GM12878 (cell line): Measurements from ENCODE around the gene MSH2. TPM values are rescaled to one million over a fixed set of nuclear protein-coding genes. Genes with fewer than 3 reads are reported as not detected.

Experiments used
- ATAC-seq: fragments of 200-7000 bp; cut with Tn5 transposase; 3 replicates; pipeline ENCODE4 v1.9.1; 2020; ENCODE audit warnings: mild to moderate bottlenecking, moderate library complexity
- BruUV-seq: library from RNA; stranded (reverse); fragments of 400-500 nt; replicated peaks from 2 replicates; lab custom pipeline; 2021; lab: Mats Ljungman, UMichigan
- CTCF ChIA-PET: fragments of 300-600 bp; sonication (Branson Sonifier 250); formaldehyde crosslinking; extraction: SDS; loops from one replicate; lab custom pipeline; 2021; ENCODE audit warnings: inconsistent platforms; lab: Yijun Ruan, JAX
- POLR2A ChIA-PET: fragments of 350-600 bp; formaldehyde crosslinking; extraction: SDS; loops from one replicate; lab custom pipeline; 2021; ENCODE audit warnings: inconsistent platforms; lab: Charles Lee
- RAD21 ChIA-PET: fragments of 300-600 bp; sonication (Branson Sonifier 250); formaldehyde crosslinking; loops from one replicate; lab custom pipeline; 2023; ENCODE audit warnings: antibody characterized with exemption; ENCODE audit not compliant: unreplicated experiment; lab: Charles Lee
- SMC1A ChIA-PET: fragments of 300-600 bp; sonication (Branson Sonifier 250); formaldehyde crosslinking; loops from one replicate; lab custom pipeline; 2023; ENCODE audit not compliant: unreplicated experiment, uncharacterized antibody; lab: Charles Lee
- DNase-seq: peaks from one replicate; pipeline ENCODE4 v3.0.0-alpha.2; 2011; ENCODE audit warnings: low read depth, low spot score
- FAIRE-seq: peaks from 3 replicates; lab custom pipeline; 2011; peaks lifted over from hg19 to GRCh38; lab: Jason Lieb, UNC
- H2AFZ ChIP-seq: 2 replicates; pipeline ENCODE4 v1.6.0; 2011; ENCODE audit warnings: low read depth, low read length, control low read depth; ENCODE audit not compliant: control insufficient read depth
- H3K27ac ChIP-seq: 2 replicates; pipeline ENCODE4 v1.5.1; 2011; ENCODE audit warnings: control low read depth; ENCODE audit not compliant: control insufficient read depth, insufficient read depth
- H3K27me3 ChIP-seq, 2 experiments: replicated peaks in 1 of 2; 2 replicates each; pipeline versions ENCODE4 v1.6.0 to v1.6.1; 2011; ENCODE audit warnings: low read length in 1 of 2; ENCODE audit not compliant: control insufficient read depth in 2 of 2, insufficient read depth in 2 of 2
- H3K36me3 ChIP-seq, 2 experiments: 2 replicates each; pipeline ENCODE4 v1.5.1; 2011; ENCODE audit warnings: low read length in 1 of 2; ENCODE audit not compliant: control insufficient read depth in 2 of 2, insufficient read depth in 2 of 2
- H3K4me1 ChIP-seq: 2 replicates; pipeline ENCODE4 v1.6.1; 2011; ENCODE audit warnings: mild to moderate bottlenecking, low read length, moderate library complexity, mixed read lengths; ENCODE audit not compliant: control insufficient read depth, insufficient read depth
- H3K4me2 ChIP-seq: 2 replicates; pipeline ENCODE4 v1.6.0; 2011; ENCODE audit warnings: control low read depth; ENCODE audit not compliant: control insufficient read depth, insufficient read depth
- H3K4me3 ChIP-seq: fragments of 200-600 bp; sonication (generic); 2 replicates; pipeline ENCODE4 v1.5.1; 2016
- H3K79me2 ChIP-seq: 2 replicates; pipeline ENCODE4 v1.6.0; 2011; ENCODE audit warnings: low read length; ENCODE audit not compliant: control insufficient read depth, insufficient read depth
- H3K9ac ChIP-seq: 2 replicates; pipeline ENCODE4 v1.8.0; 2011; ENCODE audit warnings: low read length, control low read depth, mixed read lengths; ENCODE audit not compliant: control insufficient read depth, insufficient read depth
- H3K9me3 ChIP-seq: replicated peaks from 3 replicates; pipeline ENCODE4 v1.5.1; 2011; ENCODE audit warnings: mild to moderate bottlenecking, low read length; ENCODE audit not compliant: control insufficient read depth, insufficient read depth
- H4K20me1 ChIP-seq: 2 replicates; pipeline ENCODE4 v1.6.0; 2011; ENCODE audit not compliant: control insufficient read depth, insufficient read depth
- EGR1 ChIP-seq, 2 experiments: IDR thresholded peaks; 1 replicate in 1 of 2; 2 replicates in 1 of 2; pipeline ENCODE4 v1.6.1; 2011 to 2012; ENCODE audit warnings: low read depth in 2 of 2, low read length in 2 of 2, borderline replicate concordance in 1 of 2, mild to moderate bottlenecking in 1 of 2, moderate library complexity in 1 of 2
- MEF2B ChIP-seq: fragments of 450-650 bp; IDR thresholded peaks from 2 replicates; pipeline ENCODE4 v1.6.1; 2018; ENCODE audit warnings: mild to moderate bottlenecking, moderate library complexity; ENCODE audit not compliant: partially characterized antibody, poor library complexity, severe bottlenecking
- PAX5 ChIP-seq: IDR thresholded peaks from 2 replicates; pipeline ENCODE4 v1.6.1; 2011; ENCODE audit warnings: low read depth, low read length, borderline replicate concordance
- RAD51 ChIP-seq: fragments of 450-650 bp; IDR thresholded peaks from 2 replicates; pipeline ENCODE4 v1.6.1; 2016; ENCODE audit warnings: moderate library complexity, mild to moderate bottlenecking, inconsistent platforms
- ZNF274 ChIP-seq: IDR thresholded peaks from one replicate; pipeline ENCODE4 v1.8.0; 2011; ENCODE audit not compliant: insufficient read length, insufficient read depth
- ZNF622 ChIP-seq: fragments of 450-650 bp; IDR thresholded peaks from 2 replicates; pipeline ENCODE4 v1.6.1; 2017; ENCODE audit warnings: mild to moderate bottlenecking, inconsistent platforms
- WGBS: methylation state at CpG from one replicate; pipeline ENCODE4 v1.1.6; 2016; ENCODE audit warnings: low lambda C conversion rate; ENCODE audit not compliant: insufficient replicate concordance, insufficient coverage; ENCODE audit errors: missing lambda C conversion rate; 5-methylcytosine and 5-hydroxymethylcytosine counted together
- in situ Hi-C: fragments of 300-500 bp; cut with MboI; formaldehyde crosslinking; loops from 9 replicates; pipeline ENCODE4 v1.14.3; 2018; ENCODE audit warnings: mixed read lengths
- intact Hi-C: fragments of 100-400 bp; cut with micrococcal nuclease; formaldehyde crosslinking; loops from one replicate; pipeline ENCODE4 v1.14.2; 2022; ENCODE audit not compliant: unreplicated experiment
- polyA plus RNA-seq, 11 experiments: library from polyadenylated mRNA; depleted of rRNA in 4 of 11; unstranded in 6 of 11; stranded (reverse) in 5 of 11; fragments of >200 nt; fragmentation: Nextera tagmentation in 4 of 11; fragmentation: Illumina TruSeq in 1 of 11; extraction: Ambion mirVana in 4 of 11; extraction: Trizol in 1 of 11; gene quantifications; 1 replicate in 1 of 11; 2 replicates in 10 of 11; pipeline versions ENCODE4 v1.2.1 to v1.2.3, GENCODE V29; 2011 to 2016; ENCODE audit warnings: inconsistent platforms in 2 of 11, missing spikeins in 2 of 11, low read depth in 1 of 11
- total RNA-seq, 4 experiments: library from RNA; depleted of rRNA in 3 of 4; stranded (reverse); fragments of >200 nt in 3 of 4; fragmentation: Illumina TruSeq in 1 of 4; extraction: Trizol in 1 of 4; gene quantifications; 2 replicates each; pipeline versions ENCODE4 v1.2.1 to v1.2.3, GENCODE V29; 2013 to 2021

The MSH2 gene
- total and polyA plus RNA-seq, 10 of the 15 experiments (the other 5 are each of a cell fraction or from before 2014, with no cell fraction given) = 24.3 to 94.4 (median 55.5) TPM

DNA sequence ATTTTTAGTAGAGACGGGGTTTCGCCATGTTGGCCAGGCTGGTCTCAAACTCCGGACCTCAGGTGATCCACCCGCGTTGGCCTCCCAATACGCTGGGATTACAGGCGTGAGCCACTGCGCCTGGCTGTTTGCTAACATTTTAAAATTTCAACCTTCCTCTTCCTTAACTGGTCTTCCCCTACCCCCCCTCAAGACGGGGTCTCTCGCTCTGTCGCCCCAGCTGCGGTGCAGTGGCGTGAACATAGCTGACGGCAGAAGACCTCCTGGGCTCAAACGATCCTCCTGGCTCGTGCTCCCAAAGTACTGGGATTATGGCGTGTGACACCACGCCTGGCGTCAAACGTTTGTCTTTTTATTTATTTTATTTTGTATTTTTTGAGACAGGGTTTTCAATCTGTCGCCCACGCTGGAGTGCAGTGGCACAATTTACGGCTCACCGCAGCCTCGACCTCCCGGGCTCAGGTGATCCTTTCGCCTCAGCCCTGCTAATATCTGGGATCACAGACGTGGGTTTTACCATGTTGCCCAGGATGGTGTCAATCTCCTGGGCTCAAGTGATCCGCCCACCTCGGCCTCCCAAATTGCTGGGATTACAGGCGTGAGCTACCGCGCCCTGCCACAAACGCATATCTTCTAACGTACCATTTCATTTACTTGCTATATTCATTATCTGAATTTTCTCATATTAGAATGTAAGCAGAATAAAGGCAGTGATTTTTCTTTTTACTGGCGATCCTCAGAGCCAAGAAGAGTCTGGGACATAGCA lies 984 bp upstream of the MSH2 start:
- ChIA-PET RAD21 (interaction anchor here (0.8 to 2.2 kb wide), 8 partner anchors 14 to 505 kb away, joined by 3 to 13 read pairs (median 6); partner anchors contain the start of genes FBXO11 and MSH6), SMC1A (interaction anchor here (0.9 to 2.1 kb wide), 6 partner anchors 13 to 382 kb away, joined by 3 to 8 read pairs (median 4); partner anchors contain the start of gene MSH6)
- Histone ChIP-seq H3K9me3 (peaks cover 5% of the 10 kb centered on the region; the same call in 2 of the 3 replicates), H3K27ac (peak overlapping the region; percentile 85; the same call in 1 of the 2 replicates)
- DNase-seq = no peak
- no peak for TF ChIP-seq ZNF274
- no peak for TF ChIP-seq PAX5
- no peak for TF ChIP-seq MEF2B
- TF ChIP-seq EGR1 (IDR thresholded peaks at IDR 0.05; ENCODE audit: borderline replicate concordance in 1 of 2, low read depth in 2 of 2, low read length in 2 of 2) = peak in 1 of 2 experiments; percentile 27; a peak in 1 of 3 replicates
- TF ChIP-seq RAD51 = no peak
- no peak for TF ChIP-seq ZNF622
- TF ChIP-seq, all 136 proteins: peak for 1
- CTCF ChIA-PET = interaction anchor here (0.8 to 3.0 kb wide), 7 partner anchors 14 to 705 kb away, joined by 3 to 19 read pairs (median 8); no protein-coding TSS in a partner anchor
- in situ Hi-C loops = no loop called here
- FAIRE-seq (no peak), ATAC-seq (no peak)
- Histone ChIP-seq H3K36me3 (no peaks in the 10 kb centered on the region; a peak in 1 of 4 replicates), H3K4me2 (peak overlapping the region; percentile 98), H3K4me3 (peak overlapping the region; percentile 83), H2AFZ (peak overlapping the region; percentile 83), H3K27me3 (no peaks in the 10 kb centered on the region; a peak in 1 of 4 replicates), H4K20me1 (no peaks in the 10 kb centered on the region), H3K4me1 (peaks cover 6% of the 10 kb centered on the region), H3K9ac (peak overlapping the region; percentile 72), H3K79me2 (peaks cover 32% of the 10 kb centered on the region)
- no TSS peak for BruUV-seq
- POLR2A ChIA-PET = interaction anchor here (0.6 to 1.8 kb wide), 4 partner anchors 13 to 419 kb away, joined by 3 to 6 read pairs (median 4); no protein-coding TSS in a partner anchor
- intact Hi-C loops = loop anchor here (5.0 kb wide), 1 partner anchor 420 kb away; no protein-coding TSS in a partner anchor
- 91% methylated on average over 36 of the region's 36 CpGs for WGBS
